Measurements from ENCODE around the gene TUBGCP2.

DNA sequence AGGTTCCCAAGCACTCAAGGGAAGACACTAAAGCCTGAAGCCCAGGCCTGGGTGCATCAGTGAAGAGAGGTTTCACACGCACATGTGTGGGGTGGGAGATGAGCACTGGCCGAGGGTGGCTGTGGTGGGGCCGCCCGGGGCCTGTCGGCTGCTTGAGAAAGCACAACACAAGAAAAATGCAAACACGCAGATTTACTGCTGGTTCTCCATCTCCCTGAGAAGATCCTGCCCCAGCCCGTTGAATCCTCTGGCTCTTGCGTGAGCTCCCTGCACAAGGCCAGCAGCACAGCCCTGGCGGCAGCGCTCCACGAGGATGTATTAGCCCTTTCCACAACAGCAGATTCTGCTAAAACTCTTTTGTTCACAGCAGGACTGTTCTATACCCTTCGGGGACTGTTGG, 6.2 kb upstream of the TUBGCP2 start:
- TF ChIP-seq, protein P1, sequence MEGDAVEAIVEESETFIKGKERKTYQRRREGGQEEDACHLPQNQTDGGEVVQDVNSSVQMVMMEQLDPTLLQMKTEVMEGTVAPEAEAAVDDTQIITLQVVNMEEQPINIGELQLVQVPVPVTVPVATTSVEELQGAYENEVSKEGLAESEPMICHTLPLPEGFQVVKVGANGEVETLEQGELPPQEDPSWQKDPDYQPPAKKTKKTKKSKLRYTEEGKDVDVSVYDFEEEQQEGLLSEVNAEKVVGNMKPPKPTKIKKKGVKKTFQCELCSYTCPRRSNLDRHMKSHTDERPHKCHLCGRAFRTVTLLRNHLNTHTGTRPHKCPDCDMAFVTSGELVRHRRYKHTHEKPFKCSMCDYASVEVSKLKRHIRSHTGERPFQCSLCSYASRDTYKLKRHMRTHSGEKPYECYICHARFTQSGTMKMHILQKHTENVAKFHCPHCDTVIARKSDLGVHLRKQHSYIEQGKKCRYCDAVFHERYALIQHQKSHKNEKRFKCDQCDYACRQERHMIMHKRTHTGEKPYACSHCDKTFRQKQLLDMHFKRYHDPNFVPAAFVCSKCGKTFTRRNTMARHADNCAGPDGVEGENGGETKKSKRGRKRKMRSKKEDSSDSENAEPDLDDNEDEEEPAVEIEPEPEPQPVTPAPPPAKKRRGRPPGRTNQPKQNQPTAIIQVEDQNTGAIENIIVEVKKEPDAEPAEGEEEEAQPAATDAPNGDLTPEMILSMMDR (optimal IDR thresholded peaks at IDR 0.05 in 1 of 3, IDR thresholded peaks at IDR 0.05 in 1 of 3, conservative IDR thresholded peaks at IDR 0.05 in 1 of 3; ENCODE audit: extremely low read depth in 1 of 3, insufficient read depth in 2 of 3, low read length in 3 of 3), result no peak
- TF ChIP-seq EZH2 (IDR thresholded peaks at IDR 0.05; ENCODE audit: low read length), result no peak

Measured in keratinocyte (primary cell).